Measurements from ENCODE around the gene TAF6.

GRCh38 chr7:100148559-100149328 is 29.6 kb upstream of the TAF6 start, which contains the start of gene LAMTOR4:
- peak; percentile 56 to 73 for TF ChIP-seq POLR2A (IDR thresholded peaks at IDR 0.05)
- TF ChIP-seq CTCF (IDR thresholded peaks at IDR 0.05) = peak in 1 of 4 experiments; percentile 9
